Measurements from ENCODE around the gene VWA5B2.

Gene VWA5B2

DNA sequence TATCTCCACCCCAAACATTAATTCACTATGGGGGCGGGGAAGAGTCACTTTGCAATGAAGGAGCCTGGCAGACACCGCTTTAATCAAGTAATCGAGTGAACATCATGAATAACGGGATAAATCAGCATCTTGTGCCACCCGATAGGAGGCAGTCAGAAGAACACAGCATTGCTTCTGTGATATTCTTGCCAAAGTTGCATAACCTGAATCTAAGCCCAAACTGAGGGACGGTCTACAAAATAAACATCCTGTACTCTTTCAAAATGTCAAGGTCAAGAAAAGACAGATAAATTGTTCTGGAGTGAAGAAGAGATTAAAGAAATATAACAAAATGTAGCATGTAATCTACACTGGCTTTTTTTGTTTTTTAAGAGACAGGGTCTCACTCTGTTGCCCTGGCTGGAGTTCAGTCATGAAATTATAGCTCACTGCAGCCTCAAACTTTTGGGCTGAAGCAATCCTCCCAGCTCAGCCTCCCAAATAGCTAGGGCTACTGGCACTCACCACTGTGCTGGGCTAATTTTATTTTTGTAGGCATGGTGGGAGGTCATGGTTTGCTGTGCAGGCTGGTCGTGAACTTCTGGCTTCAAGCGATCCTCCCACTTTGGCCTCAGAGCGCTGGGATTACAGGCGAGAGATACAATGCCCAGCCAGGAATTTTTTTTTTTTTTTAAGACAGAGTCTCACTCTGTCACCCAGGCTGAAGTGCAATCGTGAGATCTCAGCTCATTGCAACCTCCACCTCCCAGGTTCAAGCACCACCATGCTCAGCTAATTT lies 20.1 kb upstream of the VWA5B2 start:
- no peak overlapping the region for H3K4me3 ChIP-seq
- H3K4me2 ChIP-seq = no peak overlapping the region
- TF ChIP-seq Cebpa-rat (IDR thresholded peaks at IDR 0.05) = no peak
- no peaks in the 10 kb centered on the region for H3K27me3 ChIP-seq
- 0 out of 20 replicates have a peak, but pooled peaks cover 0 to 3% (median 0%) of the 10 kb centered on the region in 10 experiments for H3K4me1 ChIP-seq
- no peak overlapping the region for H3K9ac ChIP-seq
- H3K9me3 ChIP-seq (replicated peaks in 1 of 11) = no peaks in the 10 kb centered on the region
- no peaks in the 10 kb centered on the region for H3K36me3 ChIP-seq
- no peaks in the 10 kb centered on the region for H4K20me1 ChIP-seq
- H3K27ac ChIP-seq = no peak overlapping the region

DNA sequence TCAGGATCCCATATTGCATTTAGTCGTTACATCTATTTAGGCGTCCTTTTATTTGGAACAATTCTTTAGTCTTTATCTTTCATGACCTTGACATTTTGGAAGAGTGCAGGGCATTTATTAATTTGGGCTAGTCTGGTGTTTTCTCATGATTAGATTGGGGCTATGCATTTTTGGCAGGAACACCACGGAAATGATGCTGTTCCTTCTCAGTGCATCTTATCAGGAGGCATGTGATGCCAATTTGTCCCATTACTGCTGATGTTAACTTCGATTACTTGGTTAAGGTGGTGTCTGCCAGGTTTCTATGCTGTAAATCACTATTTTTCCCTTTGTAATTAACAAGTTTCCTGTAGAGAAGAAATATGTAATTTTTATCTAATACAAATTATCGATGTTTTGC lies 18.1 kb upstream of the VWA5B2 start:
- H4K20me1 ChIP-seq = no peaks in the 10 kb centered on the region
- no peak for TF ChIP-seq Cebpa-rat (IDR thresholded peaks at IDR 0.05)
- H3K27ac ChIP-seq = no peak overlapping the region
- no peaks in the 10 kb centered on the region for H3K27me3 ChIP-seq
- no peaks in the 10 kb centered on the region for H3K9me3 ChIP-seq (replicated peaks in 1 of 11)
- H3K36me3 ChIP-seq = no peaks in the 10 kb centered on the region
- no peak overlapping the region for H3K4me2 ChIP-seq
- no peak overlapping the region for H3K4me3 ChIP-seq
- peaks cover 0 to 6% (median 2%) of the 10 kb centered on the region in 10 experiments; a peak in 4 of 20 replicates for H3K4me1 ChIP-seq
- H3K9ac ChIP-seq = no peak overlapping the region

DNA sequence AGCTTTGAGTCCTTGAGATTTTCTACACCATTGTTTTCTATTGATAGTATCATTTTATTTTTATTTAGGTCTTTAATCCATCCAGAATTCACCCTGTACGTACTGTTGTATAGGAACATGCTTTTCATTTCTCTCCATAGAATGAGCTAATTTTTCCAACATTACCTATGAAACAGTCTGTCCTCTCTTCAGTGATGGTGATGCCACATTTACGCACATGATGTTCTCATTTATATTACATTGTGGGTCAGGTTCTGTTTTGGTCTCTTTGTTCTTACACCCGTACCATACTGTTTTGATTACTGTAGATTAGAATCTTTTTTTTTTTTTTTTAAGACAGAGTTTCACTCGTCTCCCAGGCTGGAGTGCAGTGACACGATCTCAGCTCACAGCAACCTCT lies 17.7 kb upstream of the VWA5B2 start:
- H3K9ac ChIP-seq = no peak overlapping the region
- no peaks in the 10 kb centered on the region for H4K20me1 ChIP-seq
- H3K36me3 ChIP-seq = no peaks in the 10 kb centered on the region
- no peak for TF ChIP-seq Cebpa-rat (IDR thresholded peaks at IDR 0.05)
- no peaks in the 10 kb centered on the region for H3K27me3 ChIP-seq
- H3K27ac ChIP-seq = no peak overlapping the region
- H3K4me1 ChIP-seq = peaks cover 0 to 6% (median 2%) of the 10 kb centered on the region in 10 experiments; a peak in 4 of 20 replicates
- H3K9me3 ChIP-seq (replicated peaks in 1 of 11) = no peaks in the 10 kb centered on the region
- no peak overlapping the region for H3K4me3 ChIP-seq
- H3K4me2 ChIP-seq = no peak overlapping the region

DNA sequence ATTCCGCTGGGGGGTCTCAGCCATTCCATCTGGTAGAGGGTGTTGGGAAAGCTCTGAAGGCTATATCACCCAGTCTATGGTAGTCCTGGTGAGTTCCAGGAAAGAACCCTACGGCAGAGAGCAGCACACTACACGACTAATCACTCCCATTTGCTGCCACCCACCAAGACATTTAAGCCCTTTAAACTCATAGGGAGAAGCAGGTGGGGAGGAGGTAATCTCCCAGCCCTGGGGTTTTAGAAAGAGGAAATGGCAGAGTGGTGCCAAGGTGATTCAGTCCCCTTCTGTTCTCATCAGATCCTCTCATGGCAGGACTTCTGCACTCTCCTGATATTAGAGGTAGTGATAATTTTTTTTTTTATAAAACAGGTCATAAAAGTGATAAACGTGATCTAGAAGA lies 10.6 kb upstream of the VWA5B2 start:
- no peak for TF ChIP-seq Cebpa-rat (IDR thresholded peaks at IDR 0.05)
- Histone ChIP-seq H3K27me3 (no peaks in the 10 kb centered on the region), H3K4me1 (peaks cover 0 to 5% (median 2%) of the 10 kb centered on the region in 10 experiments; a peak in 4 of 20 replicates)

DNA sequence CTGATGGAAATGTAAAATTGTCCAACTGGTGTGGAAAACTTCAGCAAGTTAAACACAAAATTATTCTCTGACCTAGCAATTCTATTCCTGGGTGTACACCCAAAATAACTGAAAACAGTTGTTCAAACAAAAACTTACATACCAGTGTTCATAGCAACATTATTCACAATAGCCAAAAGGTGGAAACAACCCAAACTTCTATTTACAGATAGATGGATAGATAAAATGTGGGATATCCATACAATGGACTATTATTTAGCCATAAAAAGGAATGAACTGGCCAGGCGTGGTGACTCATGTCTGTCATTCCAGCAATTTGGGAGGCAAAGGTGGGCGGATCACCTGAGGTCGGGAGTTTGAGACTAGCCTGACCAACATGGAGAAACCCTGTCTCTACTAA lies 6.9 kb upstream of the VWA5B2 start:
- Histone ChIP-seq H3K9me3 (replicated peaks in 1 of 11) (no peaks in the 10 kb centered on the region), H3K27ac (no peak overlapping the region), H3K4me2 (no peak overlapping the region), H3K27me3 (peaks cover 0 to under 1% (median 0%) of the 10 kb centered on the region in 11 experiments; a peak in 5 of 22 replicates), H3K4me1 (no peaks in the 10 kb centered on the region), H3K4me3 (no peak overlapping the region), H3K9ac (no peak overlapping the region), H3K36me3 (no peaks in the 10 kb centered on the region), H4K20me1 (peaks cover 0 to 2% (median 0%) of the 10 kb centered on the region in 11 experiments; a peak in 3 of 22 replicates)
- no peak for TF ChIP-seq Cebpa-rat (IDR thresholded peaks at IDR 0.05)

More for the DNA sequence above, 10.6 kb upstream of the VWA5B2 start:
- H3K36me3 ChIP-seq = no peaks in the 10 kb centered on the region
- H4K20me1 ChIP-seq = no peaks in the 10 kb centered on the region
- H3K4me2 ChIP-seq = no peak overlapping the region
- H3K9ac ChIP-seq = no peak overlapping the region
- H3K4me3 ChIP-seq = no peak overlapping the region
- H3K27ac ChIP-seq = no peak overlapping the region
- H3K9me3 ChIP-seq (replicated peaks in 1 of 11) = no peaks in the 10 kb centered on the region

GRCh38 chr3:184223946-184224345 lies 5.4 kb upstream of the VWA5B2 start:
- Histone ChIP-seq H3K27ac (no peak overlapping the region), H4K20me1 (peaks cover 0 to 15% (median 6%) of the 10 kb centered on the region in 11 experiments; a peak in 7 of 22 replicates), H3K36me3 (no peaks in the 10 kb centered on the region), H3K27me3 (peaks cover 12 to 15% (median 14%) of the 10 kb centered on the region in 11 experiments), H3K4me1 (peaks cover 0 to 7% (median 2%) of the 10 kb centered on the region in 10 experiments; a peak in 7 of 20 replicates), H3K9me3 (replicated peaks in 1 of 11) (no peaks in the 10 kb centered on the region), H3K9ac (no peak overlapping the region), H3K4me2 (no peak overlapping the region), H3K4me3 (no peak overlapping the region)
- TF ChIP-seq Cebpa-rat (IDR thresholded peaks at IDR 0.05) = no peak

- Histone ChIP-seq H3K4me1 (peaks cover 13 to 39% (median 24%) of the 10 kb centered on the region in 10 experiments; a peak in 19 of 20 replicates), H3K9ac (no peak overlapping the region), H3K4me2 (no peak overlapping the region), H3K36me3 (no peaks in the 10 kb centered on the region), H3K4me3 (no peak overlapping the region), H3K9me3 (replicated peaks in 1 of 11) (no peaks in the 10 kb centered on the region), H3K27ac (no peak overlapping the region), H3K27me3 (peaks cover 47 to 51% (median 50%) of the 10 kb centered on the region in 11 experiments), H4K20me1 (peaks cover 0 to 45% (median 26%) of the 10 kb centered on the region in 11 experiments; a peak in 19 of 22 replicates)
- no peak for TF ChIP-seq Cebpa-rat (IDR thresholded peaks at IDR 0.05)
These were observed 1.9 kb upstream of the VWA5B2 start for GRCh38 chr3:184227481-184227935.

DNA sequence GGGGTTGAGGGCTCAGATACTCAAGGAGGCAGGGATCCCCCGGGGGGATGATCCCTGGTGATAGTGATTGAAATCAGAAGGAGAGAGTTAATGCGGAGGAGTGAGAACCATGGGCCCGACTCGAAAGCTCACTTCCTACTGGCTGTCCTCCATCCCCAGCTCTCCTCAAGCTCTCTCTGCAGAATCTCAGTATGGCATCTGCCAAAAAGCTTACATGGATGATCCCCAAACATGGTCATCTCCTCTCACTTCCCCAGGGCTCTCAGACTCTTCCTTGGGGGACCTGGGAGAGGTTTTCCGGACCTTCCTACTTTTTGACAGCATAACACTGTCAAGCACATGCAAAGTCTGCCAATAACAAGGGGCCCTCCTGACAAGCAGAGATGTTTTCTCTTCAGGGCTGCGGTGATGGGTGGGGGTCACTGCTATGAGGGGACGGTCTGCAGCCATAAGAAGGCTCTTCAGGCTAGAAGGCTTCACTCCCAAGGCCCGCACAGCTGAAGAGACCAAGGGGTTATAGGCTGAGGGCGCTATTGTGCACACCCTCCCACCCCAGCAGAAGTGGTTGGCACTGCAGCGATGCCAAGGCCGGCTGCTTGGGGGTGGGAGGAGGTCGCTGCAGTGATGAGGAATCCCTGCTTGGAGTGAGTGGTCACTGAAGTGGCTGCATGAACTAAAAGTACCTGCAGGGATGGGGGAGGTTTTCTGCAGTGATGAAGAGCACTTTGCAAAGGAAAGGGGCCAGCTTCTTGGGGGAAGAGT lies 828 bp upstream of the VWA5B2 start:
- Histone ChIP-seq H3K27ac (no peak overlapping the region), H3K9me3 (replicated peaks in 1 of 11) (no peaks in the 10 kb centered on the region), H3K4me3 (peak overlapping the region in 6 of 10 experiments; percentile 65 to 75 (median 68); a peak in 6 of 20 replicates), H4K20me1 (peaks cover 0 to 53% (median 26%) of the 10 kb centered on the region in 11 experiments; a peak in 19 of 22 replicates), H3K4me1 (peaks cover 13 to 49% (median 33%) of the 10 kb centered on the region in 10 experiments; a peak in 19 of 20 replicates), H3K36me3 (no peaks in the 10 kb centered on the region), H3K27me3 (peaks cover 47 to 56% (median 53%) of the 10 kb centered on the region in 11 experiments), H3K4me2 (peak overlapping the region; percentile 97 to 100 (median 100); a peak in 19 of 22 replicates), H3K9ac (no peak overlapping the region)
- TF ChIP-seq Cebpa-rat (IDR thresholded peaks at IDR 0.05) = no peak

Measured in BLaER1 treated with 17β-estradiol and CSF1 and Interleukin-3, amounts not matched to agents 10 nM and 100 nM (cell line).